GM23338 (cell line): ENCODE measurements around the gene TBC1D21. TPM values are rescaled to one million over a fixed set of nuclear protein-coding genes. Genes with fewer than 3 reads are reported as not detected.

Experiments used
- ATAC-seq: fragments of 200-7000 bp; cut with Tn5 transposase; 3 replicates; pipeline ENCODE4 v1.9.1; 2020
- DNase-seq: peaks from one replicate; pipeline ENCODE4 v3.0.0-alpha.2; 2015; ENCODE audit warnings: low spot score
- H2AFZ ChIP-seq: fragments of 200-600 bp; sonication (generic); 2 replicates; pipeline ENCODE4 v1.8.0; 2016; ENCODE audit warnings: antibody characterized with exemption, mild to moderate bottlenecking, moderate library complexity
- H3F3A ChIP-seq: fragments of 200-600 bp; sonication (generic); replicated peaks from 2 replicates; pipeline ENCODE4 v1.8.0; 2017; ENCODE audit warnings: antibody characterized with exemption, mixed run types, low read depth
- H3K27ac ChIP-seq: fragments of 200-600 bp; sonication (generic); 2 replicates; pipeline ENCODE4 v1.6.1; 2016; ENCODE audit warnings: low read depth
- H3K27me3 ChIP-seq: fragments of 200-600 bp; sonication (generic); 2 replicates; pipeline ENCODE4 v1.8.0; 2016; ENCODE audit warnings: mild to moderate bottlenecking, mixed run types, moderate library complexity; ENCODE audit not compliant: insufficient read depth
- H3K36me3 ChIP-seq: fragments of 200-600 bp; sonication (generic); 2 replicates; pipeline ENCODE4 v1.8.0; 2016; ENCODE audit warnings: mild to moderate bottlenecking; ENCODE audit not compliant: insufficient read depth
- H3K4me1 ChIP-seq: fragments of 200-600 bp; sonication (generic); 2 replicates; pipeline ENCODE4 v1.8.0; 2016; ENCODE audit warnings: mild to moderate bottlenecking, moderate library complexity; ENCODE audit not compliant: insufficient read depth
- H3K4me2 ChIP-seq: fragments of 200-600 bp; sonication (generic); 2 replicates; pipeline ENCODE4 v1.7.1; 2017; ENCODE audit warnings: mixed run types
- H3K4me3 ChIP-seq: fragments of 200-600 bp; sonication (generic); 2 replicates; pipeline ENCODE4 v1.6.1; 2016; ENCODE audit warnings: mixed run types
- H3K79me2 ChIP-seq: fragments of 200-600 bp; sonication (generic); replicated peaks from 2 replicates; pipeline ENCODE4 v1.8.0; 2017; ENCODE audit warnings: mild to moderate bottlenecking; ENCODE audit not compliant: insufficient read depth
- H3K9me2 ChIP-seq: fragments of 200-600 bp; sonication (generic); 2 replicates; pipeline ENCODE4 v1.8.0; 2017; ENCODE audit not compliant: insufficient read depth
- H4K20me1 ChIP-seq: fragments of 200-600 bp; sonication (generic); replicated peaks from 2 replicates; pipeline ENCODE4 v1.8.0; 2017; ENCODE audit warnings: mild to moderate bottlenecking; ENCODE audit not compliant: insufficient read depth
- H3K27ac Mint-ChIP-seq: 2 replicates; pipeline ENCODE4 v1.8.0; 2020; ENCODE audit warnings: inconsistent platforms, mild to moderate bottlenecking, moderate library complexity, mixed read lengths
- H3K27me3 Mint-ChIP-seq: 3 replicates; pipeline ENCODE4 v1.8.0; 2022; ENCODE audit warnings: low read depth, mild to moderate bottlenecking, moderate library complexity, mixed read lengths, inconsistent platforms; ENCODE audit not compliant: insufficient read depth, poor library complexity
- H3K36me3 Mint-ChIP-seq: 3 replicates; pipeline ENCODE4 v1.8.0; 2021; ENCODE audit warnings: low read depth, mild to moderate bottlenecking, inconsistent platforms, moderate library complexity, mixed read lengths
- H3K4me1 Mint-ChIP-seq: 3 replicates; pipeline ENCODE4 v1.8.0; 2020; ENCODE audit warnings: mild to moderate bottlenecking, inconsistent platforms, mixed read lengths
- H3K4me3 Mint-ChIP-seq: 3 replicates; pipeline ENCODE4 v1.8.0; 2021; ENCODE audit warnings: moderate library complexity, mild to moderate bottlenecking, inconsistent platforms, mixed read lengths
- H3K9me3 Mint-ChIP-seq: 3 replicates; pipeline ENCODE4 v1.8.0; 2020; ENCODE audit warnings: moderate library complexity, mild to moderate bottlenecking, inconsistent platforms, mixed read lengths
- CREB1 ChIP-seq: fragments of 250-450 bp; sonication (Bioruptor Pico); IDR thresholded peaks from 2 replicates; pipeline ENCODE4 v1.5.0; 2020; ENCODE audit warnings: low read depth, mild to moderate bottlenecking, moderate library complexity
- ETS1 ChIP-seq: IDR thresholded peaks from 2 replicates; pipeline ENCODE4 v1.6.1; 2016; ENCODE audit warnings: antibody characterized with exemption
- EZH2 ChIP-seq: fragments of 200-600 bp; sonication (generic); IDR thresholded peaks from one replicate; pipeline ENCODE4 v1.8.0; 2017; ENCODE audit warnings: antibody characterized with exemption, mild to moderate bottlenecking, low read depth; ENCODE audit not compliant: unreplicated experiment
- EZH2phosphoT487 ChIP-seq: fragments of 200-600 bp; sonication (generic); IDR thresholded peaks from one replicate; pipeline ENCODE4 v1.8.1; 2018; ENCODE audit warnings: antibody characterized with exemption; ENCODE audit not compliant: unreplicated experiment
- JUNB ChIP-seq: IDR thresholded peaks from one replicate; pipeline ENCODE4 v1.6.1; 2016; ENCODE audit warnings: antibody characterized with exemption; ENCODE audit not compliant: unreplicated experiment
- NANOG ChIP-seq: IDR thresholded peaks from 2 replicates; pipeline ENCODE4 v1.6.1; 2016; ENCODE audit warnings: antibody characterized with exemption, borderline replicate concordance
- POLR2AphosphoS5 ChIP-seq: IDR thresholded peaks from 2 replicates; pipeline ENCODE4 v1.6.1; 2016; ENCODE audit warnings: antibody characterized with exemption, low read depth
- REST ChIP-seq: IDR thresholded peaks from one replicate; pipeline ENCODE4 v1.6.1; 2018; ENCODE audit warnings: antibody characterized with exemption; ENCODE audit not compliant: unreplicated experiment
- STAT1 ChIP-seq: IDR thresholded peaks from one replicate; pipeline ENCODE4 v1.6.1; 2016; ENCODE audit warnings: antibody characterized with exemption; ENCODE audit not compliant: unreplicated experiment
- ZNF114 ChIP-seq: fragments of 250-450 bp; sonication (Bioruptor Pico); IDR thresholded peaks from 2 replicates; pipeline ENCODE4 v1.5.0; 2020; ENCODE audit warnings: mild to moderate bottlenecking, moderate library complexity
- ZNF331 ChIP-seq: fragments of 250-450 bp; sonication (Bioruptor Pico); IDR thresholded peaks from 2 replicates; pipeline ENCODE4 v1.5.0; 2020; ENCODE audit warnings: low read depth, mild to moderate bottlenecking, moderate library complexity
- ZNF462 ChIP-seq: fragments of 250-450 bp; sonication (Bioruptor Pico); IDR thresholded peaks from 2 replicates; pipeline ENCODE4 v1.5.0; 2020; ENCODE audit warnings: mild to moderate bottlenecking, moderate library complexity
- polyA plus RNA-seq: library from polyadenylated mRNA; unstranded; fragments of >200 nt; fragmentation: Nextera tagmentation; extraction: Ambion mirVana; gene quantifications from 2 replicates; pipeline ENCODE4 v1.2.1, GENCODE V29; 2016
- total RNA-seq: library from RNA; depleted of rRNA; stranded (reverse); fragments of >200 nt; shearing (Covaris generic); gene quantifications from 2 replicates; pipeline ENCODE4 v1.2.3, GENCODE V29; 2014
- TF ChIP-seq, protein P1 (sequence below), 2 experiments: fragments of 200-600 bp in 1 of 2; sonication (generic) in 1 of 2; conservative IDR thresholded peaks; 2 replicates each; pipeline versions ENCODE4 v1.5.1 to v1.6.1; 2016 to 2017; ENCODE audit warnings: antibody characterized with exemption in 2 of 2, low read depth in 2 of 2, mild to moderate bottlenecking in 2 of 2, moderate library complexity in 1 of 2

TBC1D21 gene
- total and polyA plus RNA-seq, 2 experiments from 2014 or later: not detected

- H3K36me3 ChIP-seq: no peaks in the 10 kb centered on the region
- Mint-ChIP-seq H3K27ac (no peak overlapping the region), H3K36me3 (no peaks in the 10 kb centered on the region), H3K9me3 (peaks cover 8% of the 10 kb centered on the region), H3K4me1 (no peaks in the 10 kb centered on the region), H3K4me3 (no peak overlapping the region), H3K27me3 (peaks cover 6% of the 10 kb centered on the region)
- H2AFZ ChIP-seq: no peak overlapping the region
- no peaks in the 10 kb centered on the region for H3K9me2 ChIP-seq
- no peaks in the 10 kb centered on the region for H3K79me2 ChIP-seq
- no peak for ATAC-seq
- no peaks in the 10 kb centered on the region for H3K4me1 ChIP-seq
- H4K20me1 ChIP-seq: no peaks in the 10 kb centered on the region
- H3K27ac ChIP-seq: no peak overlapping the region
- H3K4me2 ChIP-seq: no peak overlapping the region
- H3F3A ChIP-seq: no peaks in the 10 kb centered on the region
- H3K4me3 ChIP-seq: no peak overlapping the region
- TF ChIP-seq CREB1 (no peak), ETS1 (no peak), ZNF114 (no peak), ZNF462 (CRISPR knock-in tag) (no peak), EZH2phosphoT487 (no peak), EZH2 (no peak), ZNF331 (no peak), STAT1 (no peak), POLR2AphosphoS5 (no peak), JUNB (no peak), NANOG (no peak), REST (no peak)
- TF ChIP-seq, protein P1, sequence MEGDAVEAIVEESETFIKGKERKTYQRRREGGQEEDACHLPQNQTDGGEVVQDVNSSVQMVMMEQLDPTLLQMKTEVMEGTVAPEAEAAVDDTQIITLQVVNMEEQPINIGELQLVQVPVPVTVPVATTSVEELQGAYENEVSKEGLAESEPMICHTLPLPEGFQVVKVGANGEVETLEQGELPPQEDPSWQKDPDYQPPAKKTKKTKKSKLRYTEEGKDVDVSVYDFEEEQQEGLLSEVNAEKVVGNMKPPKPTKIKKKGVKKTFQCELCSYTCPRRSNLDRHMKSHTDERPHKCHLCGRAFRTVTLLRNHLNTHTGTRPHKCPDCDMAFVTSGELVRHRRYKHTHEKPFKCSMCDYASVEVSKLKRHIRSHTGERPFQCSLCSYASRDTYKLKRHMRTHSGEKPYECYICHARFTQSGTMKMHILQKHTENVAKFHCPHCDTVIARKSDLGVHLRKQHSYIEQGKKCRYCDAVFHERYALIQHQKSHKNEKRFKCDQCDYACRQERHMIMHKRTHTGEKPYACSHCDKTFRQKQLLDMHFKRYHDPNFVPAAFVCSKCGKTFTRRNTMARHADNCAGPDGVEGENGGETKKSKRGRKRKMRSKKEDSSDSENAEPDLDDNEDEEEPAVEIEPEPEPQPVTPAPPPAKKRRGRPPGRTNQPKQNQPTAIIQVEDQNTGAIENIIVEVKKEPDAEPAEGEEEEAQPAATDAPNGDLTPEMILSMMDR (conservative IDR thresholded peaks at IDR 0.05; ENCODE audit: low read depth in 2 of 2): no peak
- no peaks in the 10 kb centered on the region for H3K27me3 ChIP-seq
- no peak for DNase-seq
Observed at GRCh38 chr15:73886717-73887345, 13.5 kb downstream of the TBC1D21 start.
